Stimulated activated effector memory CD8-positive, alpha-beta T cell treated with anti-CD3 and anti-CD28 coated beads, Interleukin-12 subunit alpha, Interleukin-12 subunit beta, amount 100 ng/mL, for 72 hours (primary cell): ENCODE results near the gene CBFA2T3.
A peak's percentile ranks its signal among the peaks of the same experiment; 100 is the strongest.

Source experiments
- ATAC-seq: fragments of 150-1000 bp; cut with Tn5 transposase; 2 replicates; pipeline ENCODE4 v1.10.0; 2021
- DNase-seq, 2 donors: peaks; one replicate each; pipeline ENCODE4 v3.0.0; 2021 to 2022; ENCODE audit warnings: low spot score in 2 of 2
- H3K27ac Mint-ChIP-seq: one replicate; pipeline ENCODE4 v1.8.0; 2022; ENCODE audit warnings: mild to moderate bottlenecking, mixed read lengths
- H3K36me3 Mint-ChIP-seq: one replicate; pipeline ENCODE4 v1.8.0; 2022; ENCODE audit warnings: mild to moderate bottlenecking, mixed read lengths
- H3K4me1 Mint-ChIP-seq: one replicate; pipeline ENCODE4 v1.8.0; 2022; ENCODE audit warnings: mixed read lengths
- H3K4me3 Mint-ChIP-seq: one replicate; pipeline ENCODE4 v1.8.0; 2022; ENCODE audit warnings: mild to moderate bottlenecking, mixed read lengths
- H3K9me3 Mint-ChIP-seq: one replicate; pipeline ENCODE4 v1.8.0; 2022; ENCODE audit warnings: mixed read lengths

The CBFA2T3 gene

GRCh38 chr16:88838566-88838965 is 138.4 kb downstream of the CBFA2T3 start:
- H3K4me1 Mint-ChIP-seq, result peaks cover 5% of the 10 kb centered on the region
- H3K27ac Mint-ChIP-seq, result no peak overlapping the region
- no peak for ATAC-seq
- no peak for DNase-seq
- peaks cover 5% of the 10 kb centered on the region for H3K36me3 Mint-ChIP-seq
- H3K4me3 Mint-ChIP-seq, result no peak overlapping the region
- H3K9me3 Mint-ChIP-seq, result no peaks in the 10 kb centered on the region

GRCh38 chr16:88837806-88838205 is 139.2 kb downstream of the CBFA2T3 start:
- DNase-seq (no peak), ATAC-seq (no peak)
- H3K9me3 Mint-ChIP-seq, result no peaks in the 10 kb centered on the region
- no peak overlapping the region for H3K4me3 Mint-ChIP-seq
- H3K4me1 Mint-ChIP-seq, result peaks cover 5% of the 10 kb centered on the region
- H3K27ac Mint-ChIP-seq, result no peak overlapping the region
- peaks cover 5% of the 10 kb centered on the region for H3K36me3 Mint-ChIP-seq

GRCh38 chr16:88836791-88837190 is 140.2 kb downstream of the CBFA2T3 start:
- DNase-seq, result no peak
- no peaks in the 10 kb centered on the region for H3K9me3 Mint-ChIP-seq
- H3K36me3 Mint-ChIP-seq, result peaks cover 5% of the 10 kb centered on the region
- ATAC-seq, result no peak
- no peak overlapping the region for H3K27ac Mint-ChIP-seq
- H3K4me1 Mint-ChIP-seq, result no peaks in the 10 kb centered on the region
- H3K4me3 Mint-ChIP-seq, result no peak overlapping the region

- Mint-ChIP-seq H3K36me3 (peaks cover 5% of the 10 kb centered on the region), H3K9me3 (no peaks in the 10 kb centered on the region), H3K4me3 (no peak overlapping the region), H3K4me1 (no peaks in the 10 kb centered on the region), H3K27ac (no peak overlapping the region)
- DNase-seq (no peak), ATAC-seq (no peak)
Measured at GRCh38 chr16:88835818-88836217, 141.2 kb downstream of the CBFA2T3 start.

GRCh38 chr16:88835383-88835782 is 141.6 kb downstream of the CBFA2T3 start:
- Mint-ChIP-seq H3K36me3 (peaks cover 5% of the 10 kb centered on the region), H3K4me3 (no peak overlapping the region), H3K27ac (no peak overlapping the region), H3K4me1 (no peaks in the 10 kb centered on the region), H3K9me3 (no peaks in the 10 kb centered on the region)
- ATAC-seq, result no peak
- no peak for DNase-seq

- Mint-ChIP-seq H3K27ac (no peak overlapping the region), H3K9me3 (no peaks in the 10 kb centered on the region), H3K36me3 (peaks cover under 1% of the 10 kb centered on the region), H3K4me3 (no peak overlapping the region), H3K4me1 (no peaks in the 10 kb centered on the region)
- ATAC-seq (no peak), DNase-seq (no peak)
Measured at GRCh38 chr16:88834670-88835069, 142.3 kb downstream of the CBFA2T3 start.

GRCh38 chr16:88833086-88833485 is 143.9 kb downstream of the CBFA2T3 start:
- Mint-ChIP-seq H3K9me3 (no peaks in the 10 kb centered on the region), H3K27ac (no peak overlapping the region), H3K4me1 (no peaks in the 10 kb centered on the region), H3K4me3 (no peak overlapping the region), H3K36me3 (no peaks in the 10 kb centered on the region)
- DNase-seq, result no peak
- no peak for ATAC-seq

GRCh38 chr16:88831838-88832237 is 145.2 kb downstream of the CBFA2T3 start:
- Mint-ChIP-seq H3K9me3 (no peaks in the 10 kb centered on the region), H3K4me1 (no peaks in the 10 kb centered on the region), H3K27ac (no peak overlapping the region), H3K36me3 (no peaks in the 10 kb centered on the region), H3K4me3 (no peak overlapping the region)
- no peak for DNase-seq
- ATAC-seq, result no peak

- DNase-seq, result no peak
- Mint-ChIP-seq H3K27ac (no peak overlapping the region), H3K36me3 (no peaks in the 10 kb centered on the region), H3K4me3 (no peak overlapping the region), H3K4me1 (no peaks in the 10 kb centered on the region), H3K9me3 (no peaks in the 10 kb centered on the region)
- no peak for ATAC-seq
Measured at GRCh38 chr16:88830783-88831182, 146.2 kb downstream of the CBFA2T3 start.

GRCh38 chr16:88830258-88830657 is 146.7 kb downstream of the CBFA2T3 start:
- H3K36me3 Mint-ChIP-seq, result no peaks in the 10 kb centered on the region
- H3K9me3 Mint-ChIP-seq, result no peaks in the 10 kb centered on the region
- no peak overlapping the region for H3K4me3 Mint-ChIP-seq
- DNase-seq (no peak), ATAC-seq (no peak)
- no peaks in the 10 kb centered on the region for H3K4me1 Mint-ChIP-seq
- H3K27ac Mint-ChIP-seq, result no peak overlapping the region

- no peaks in the 10 kb centered on the region for H3K4me1 Mint-ChIP-seq
- H3K27ac Mint-ChIP-seq, result no peak overlapping the region
- no peak for DNase-seq
- no peaks in the 10 kb centered on the region for H3K9me3 Mint-ChIP-seq
- ATAC-seq, result no peak
- no peaks in the 10 kb centered on the region for H3K36me3 Mint-ChIP-seq
- no peak overlapping the region for H3K4me3 Mint-ChIP-seq
Measured at GRCh38 chr16:88828711-88829110, 148.3 kb downstream of the CBFA2T3 start.

GRCh38 chr16:88827727-88828126 is 149.3 kb downstream of the CBFA2T3 start:
- Mint-ChIP-seq H3K4me3 (no peak overlapping the region), H3K9me3 (no peaks in the 10 kb centered on the region), H3K36me3 (no peaks in the 10 kb centered on the region), H3K27ac (no peak overlapping the region), H3K4me1 (no peaks in the 10 kb centered on the region)
- ATAC-seq (no peak), DNase-seq (no peak)

GRCh38 chr16:88826070-88826840 is 150.8 kb downstream of the CBFA2T3 start:
- Mint-ChIP-seq H3K27ac (no peak overlapping the region), H3K4me3 (no peak overlapping the region), H3K4me1 (no peaks in the 10 kb centered on the region), H3K9me3 (no peaks in the 10 kb centered on the region), H3K36me3 (no peaks in the 10 kb centered on the region)
- ATAC-seq (peak; percentile 9), DNase-seq (no peak)

- DNase-seq (no peak), ATAC-seq (no peak)
- H3K36me3 Mint-ChIP-seq, result no peaks in the 10 kb centered on the region
Measured at GRCh38 chr16:88825146-88825545, 151.9 kb downstream of the CBFA2T3 start.

More at GRCh38 chr16:88825146-88825545, 151.9 kb downstream of the CBFA2T3 start:
- Mint-ChIP-seq H3K4me1 (no peaks in the 10 kb centered on the region), H3K27ac (no peak overlapping the region), H3K4me3 (no peak overlapping the region), H3K9me3 (no peaks in the 10 kb centered on the region)
